Endothelial cell of hepatic sinusoid (primary cell): ENCODE measurements around the gene EP400.
"Not testable (repeated sequence)": the region's sequence is repeated elsewhere in the genome, so short reads cannot be mapped to it uniquely, and the experiment has no call there.

Source experiments
- in situ Hi-C: cut with HindIII; loops from 2 replicates; pipeline ENCODE4 v1.10.0; 2017; ENCODE audit warnings: low sequenced_read_pairs

EP400 gene

GRCh38 chr12:131947482-131948027, 2.2 kb upstream of the EP400 start:
- in situ Hi-C loops = no loop called here

DNA sequence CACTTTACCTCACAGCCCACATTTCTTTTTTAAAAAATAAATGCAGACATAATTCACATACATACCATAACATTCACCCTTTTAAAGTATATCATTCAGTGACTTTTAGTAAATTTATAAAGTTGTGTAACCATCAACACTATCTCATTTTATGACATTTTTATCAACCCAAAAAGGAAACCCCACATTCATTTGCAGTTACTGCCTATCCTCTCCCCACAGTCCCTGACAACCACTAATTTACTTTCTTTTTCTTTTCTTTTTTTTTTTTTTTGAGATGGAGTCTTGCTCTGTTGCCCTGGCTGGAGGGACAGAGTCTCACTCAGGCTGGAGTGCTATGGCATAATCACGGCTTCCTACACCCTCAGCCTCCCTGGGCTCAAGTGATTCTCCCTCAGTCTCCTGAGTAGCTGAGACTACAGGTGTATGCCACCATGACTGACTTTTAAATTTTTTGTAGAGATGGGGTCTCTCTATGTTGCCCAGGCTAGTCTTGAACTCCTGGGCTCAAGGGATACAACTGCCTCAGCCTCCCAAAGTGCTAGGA, 1.5 kb upstream of the EP400 start:
- in situ Hi-C loops = no loop called here

DNA sequence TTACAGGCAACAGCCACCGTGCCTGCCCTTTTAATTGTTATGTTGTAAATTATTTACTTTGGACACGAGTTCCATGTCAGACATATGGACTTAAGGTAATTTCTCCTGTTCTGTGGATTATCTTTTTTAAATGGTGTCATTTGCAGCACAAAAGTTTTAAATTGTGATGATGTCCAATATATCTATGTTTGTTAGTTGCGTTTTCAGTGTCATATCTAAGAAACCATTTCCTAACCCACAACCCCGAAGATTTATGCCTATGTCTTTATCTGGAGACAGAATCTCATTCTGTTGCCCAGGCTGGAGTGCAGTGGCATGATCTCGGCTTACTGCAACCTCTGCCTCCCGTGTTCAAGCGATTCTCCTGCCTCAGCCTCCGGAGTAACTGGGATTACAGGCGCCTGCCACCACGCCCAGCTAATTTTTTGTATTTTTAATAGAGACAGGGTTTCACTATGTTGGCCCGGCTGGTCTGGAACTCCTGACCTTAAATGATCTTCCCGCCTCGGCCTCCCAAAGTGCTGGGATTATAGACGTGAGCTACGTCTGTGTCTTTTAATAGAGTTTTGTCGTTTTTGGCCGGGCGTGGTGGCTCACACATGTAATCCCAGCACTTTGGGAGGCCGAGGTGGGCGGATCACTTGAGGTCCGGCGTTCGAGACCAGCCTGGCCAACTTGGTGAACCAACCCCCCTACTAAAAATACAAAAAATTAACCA, 870 bp upstream of the EP400 start:
- in situ Hi-C loops = not testable (repeated sequence)

DNA sequence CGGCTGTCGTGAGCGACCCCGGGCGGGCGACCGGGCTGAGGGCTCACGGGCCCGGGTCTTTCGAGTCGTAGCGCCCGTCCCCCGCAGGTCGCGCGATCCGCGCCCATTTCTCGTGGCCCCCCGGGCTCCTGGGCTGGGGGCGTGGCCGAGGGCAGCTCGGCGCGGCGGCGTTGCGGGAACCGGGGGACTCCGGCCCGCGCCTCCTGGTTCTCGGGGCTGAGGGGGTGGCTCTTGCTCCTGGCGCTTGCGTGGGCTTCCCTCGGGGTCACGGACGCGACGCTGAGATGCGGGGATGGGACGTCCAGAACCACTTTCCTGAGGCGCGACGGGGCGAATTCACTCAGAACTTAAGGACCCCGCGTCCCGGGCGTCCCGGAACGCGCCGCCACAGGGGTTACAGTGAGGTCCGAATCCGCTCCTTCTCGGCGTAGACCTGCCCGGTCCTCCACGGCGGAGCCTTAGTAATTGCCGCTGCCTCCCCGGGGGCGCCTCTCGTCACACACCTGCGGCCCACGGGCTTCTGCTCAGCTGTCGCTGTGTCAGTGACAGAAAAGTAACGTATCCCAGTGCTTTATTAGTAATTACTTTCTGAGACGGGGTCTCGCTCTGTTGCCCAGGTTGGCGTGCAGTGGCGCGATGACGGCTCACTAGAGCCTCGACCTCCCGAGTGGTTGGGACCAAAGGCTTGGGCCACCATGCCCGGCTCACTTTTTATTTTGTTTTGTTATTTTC, 606 bp downstream of the EP400 start:
- in situ Hi-C loops = no loop called here

GRCh38 chr12:131953810-131954209, 4.1 kb downstream of the EP400 start:
- in situ Hi-C loops = not testable (repeated sequence)

- in situ Hi-C loops = not testable (repeated sequence)
These were observed 4.7 kb downstream of the EP400 start for GRCh38 chr12:131954460-131954859.

DNA sequence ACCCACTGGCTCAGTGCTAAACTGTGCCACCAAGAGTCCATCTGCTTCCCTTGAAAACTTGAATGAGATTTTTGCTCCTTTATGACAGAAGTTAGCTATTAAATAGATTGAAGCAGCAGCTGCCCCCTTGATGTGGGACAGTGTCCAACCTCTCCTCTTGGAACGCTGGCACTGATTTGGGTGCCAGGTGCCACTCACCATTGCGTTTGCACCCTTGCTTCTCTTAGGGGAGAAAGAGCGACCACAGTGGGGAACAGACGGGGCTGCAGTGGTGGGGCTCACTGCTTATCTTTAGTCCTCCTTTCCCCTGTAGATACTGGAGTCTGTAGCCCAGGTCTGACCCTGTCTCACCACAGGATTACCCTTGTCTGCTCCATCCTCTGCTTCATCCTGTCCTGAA, 9.4 kb downstream of the EP400 start:
- in situ Hi-C loops = no loop called here

DNA sequence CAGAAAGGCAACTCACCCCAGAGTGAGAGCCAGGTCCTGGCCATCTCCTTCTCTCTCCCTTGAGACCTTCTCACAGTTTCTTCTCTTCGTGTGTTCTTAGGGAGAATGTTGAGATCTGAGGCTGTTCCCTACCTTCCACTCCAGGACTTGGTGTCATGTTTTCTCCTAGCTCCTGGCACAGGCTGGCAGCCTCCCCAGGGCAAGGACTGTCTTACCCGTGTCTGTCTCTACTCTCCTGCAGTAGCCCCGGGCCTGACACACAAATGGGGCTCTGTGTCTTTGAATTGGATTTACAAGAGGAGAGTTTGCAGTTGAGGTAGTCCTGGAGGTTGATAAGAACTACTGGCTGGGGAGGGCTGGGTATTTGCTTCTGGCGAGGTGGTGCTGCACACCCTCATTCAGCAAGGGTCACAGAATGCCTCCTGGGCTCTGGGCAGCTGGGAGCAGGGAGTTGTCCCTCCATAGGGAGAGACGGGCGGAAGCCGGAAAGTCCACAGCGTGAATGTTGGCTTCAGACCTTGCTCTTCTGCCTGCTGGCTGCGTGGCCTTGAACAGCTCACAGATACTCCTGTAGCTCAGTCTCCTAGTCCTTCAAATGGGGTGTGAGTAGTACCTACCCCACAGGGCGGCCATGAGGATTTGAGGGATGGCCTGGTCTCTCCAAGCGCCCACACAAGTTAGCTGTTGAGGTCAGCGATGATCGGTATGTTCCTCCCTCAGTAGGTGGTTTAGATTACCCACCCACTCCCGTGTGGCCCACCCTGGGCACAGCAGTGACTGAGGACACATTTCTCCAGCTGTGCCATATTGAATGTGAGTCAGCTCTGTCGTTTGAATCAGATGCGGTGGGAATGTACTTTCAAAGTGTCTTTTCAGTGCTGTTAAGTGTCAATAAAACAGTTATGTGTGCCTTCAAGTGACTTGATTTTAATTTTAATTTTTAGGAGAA, 10.2 kb downstream of the EP400 start:
- in situ Hi-C loops = no loop called here

- in situ Hi-C loops = not testable (repeated sequence)
These were observed 11.0 kb downstream of the EP400 start for GRCh38 chr12:131960590-131961325.

GRCh38 chr12:131961328-131961727, 11.6 kb downstream of the EP400 start:
- in situ Hi-C loops = not testable (repeated sequence)

DNA sequence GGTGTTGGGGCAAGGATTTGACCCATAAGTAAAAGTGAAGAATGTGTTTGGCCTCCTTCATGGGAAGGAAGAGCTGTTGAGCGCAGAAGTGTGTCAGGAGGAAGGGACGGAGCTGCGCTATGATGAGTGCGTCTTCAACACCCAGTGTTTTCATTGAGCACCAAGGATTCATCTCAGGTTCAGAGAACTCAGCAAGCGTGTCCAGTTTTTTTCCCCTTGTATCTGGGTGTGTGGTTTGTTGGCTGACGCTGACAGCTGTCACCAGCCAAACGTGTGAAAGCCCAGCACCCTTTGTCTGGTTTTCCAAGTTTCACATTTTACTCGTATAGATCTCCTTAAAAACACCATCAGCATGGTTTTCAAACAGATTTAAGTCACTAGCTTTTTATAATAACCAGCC, 12.3 kb downstream of the EP400 start:
- in situ Hi-C loops = no loop called here

DNA sequence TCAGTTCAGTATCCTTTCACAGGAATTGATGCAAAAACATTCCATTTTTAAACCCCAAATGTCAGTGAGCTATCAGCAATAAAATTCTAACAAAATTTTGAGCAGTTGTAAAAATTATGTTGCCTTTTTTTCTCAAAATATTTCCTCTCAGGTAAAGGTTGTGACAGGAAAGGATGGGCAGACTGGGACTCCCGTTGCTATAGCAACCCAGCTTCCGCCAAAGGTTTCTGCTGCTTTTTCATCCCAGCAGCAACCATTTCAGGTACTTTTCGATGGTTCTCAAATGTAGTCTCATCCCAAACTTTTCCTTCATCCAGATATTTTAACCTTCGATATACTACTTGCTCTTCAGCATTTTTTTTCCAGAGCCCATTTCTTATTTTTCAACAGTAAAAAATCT, 13.6 kb downstream of the EP400 start:
- in situ Hi-C loops = no loop called here

DNA sequence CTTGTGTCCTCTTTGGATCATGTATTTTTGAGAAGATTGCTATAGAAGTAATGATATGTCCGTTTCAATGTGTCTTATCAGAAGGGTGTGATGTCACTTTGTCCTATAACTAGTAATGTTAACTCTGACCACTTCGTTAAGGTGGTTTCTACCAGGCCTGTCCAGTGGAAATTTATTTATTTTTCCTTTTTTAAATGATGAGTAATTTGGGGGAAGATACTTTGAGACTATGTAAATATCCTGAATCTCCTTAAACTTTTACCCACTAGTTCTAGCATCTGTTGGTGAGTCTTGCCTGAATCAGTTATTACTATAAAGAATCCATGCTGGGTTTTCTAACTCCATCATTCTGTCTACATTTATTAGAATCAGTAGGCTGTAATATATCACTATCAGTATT, 15.3 kb downstream of the EP400 start:
- in situ Hi-C loops = no loop called here

- in situ Hi-C loops = no loop called here
These were observed 21.5 kb downstream of the EP400 start for GRCh38 chr12:131971226-131971625.

GRCh38 chr12:131975228-131975627, 25.5 kb downstream of the EP400 start:
- in situ Hi-C loops = no loop called here

DNA sequence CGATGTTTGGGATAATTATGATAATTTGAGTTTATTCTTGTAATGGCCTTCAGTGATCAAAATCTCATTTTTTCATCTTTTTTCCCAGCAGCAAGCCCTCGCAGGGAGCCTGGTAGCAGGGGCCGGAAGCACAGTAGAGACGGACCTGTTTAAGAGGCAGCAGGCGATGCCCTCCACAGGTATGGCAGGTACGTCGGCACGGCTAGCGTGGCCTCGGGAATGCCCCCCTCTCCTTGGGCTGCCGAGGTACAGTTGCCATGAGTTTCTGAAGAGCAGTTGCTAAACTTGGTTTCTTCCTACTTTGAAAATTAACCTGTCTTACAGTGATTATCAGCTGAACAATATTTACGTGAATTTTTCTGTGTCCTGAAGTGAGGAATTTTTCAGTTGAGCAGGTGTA, 29.9 kb downstream of the EP400 start:
- in situ Hi-C loops = no loop called here

DNA sequence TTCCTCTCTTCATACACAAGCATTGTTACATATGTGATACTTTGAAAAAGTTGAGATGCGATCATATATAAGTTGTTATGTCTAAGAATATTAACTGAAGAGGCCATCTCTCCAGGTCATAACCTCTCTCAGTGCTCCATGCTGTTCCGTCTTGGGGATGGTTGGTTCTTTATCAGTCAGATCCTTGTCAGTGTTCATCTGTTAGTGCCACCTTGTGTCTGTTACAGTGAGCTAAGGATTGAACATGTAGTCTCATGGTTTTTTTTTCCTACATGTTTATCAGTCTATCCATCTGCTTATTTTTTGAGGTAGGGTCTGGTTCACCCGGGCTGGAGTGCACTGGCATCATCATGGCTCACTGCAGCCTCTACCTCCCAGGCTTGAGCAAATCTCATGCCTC, 30.5 kb downstream of the EP400 start:
- in situ Hi-C loops = no loop called here

GRCh38 chr12:131981388-131981787, 31.6 kb downstream of the EP400 start:
- in situ Hi-C loops = no loop called here

- in situ Hi-C loops = no loop called here
These were observed 32.3 kb downstream of the EP400 start for GRCh38 chr12:131982041-131982440.

GRCh38 chr12:131983026-131983425, 33.3 kb downstream of the EP400 start:
- in situ Hi-C loops = no loop called here
